Neural cell (in vitro differentiated cells): ENCODE data around the gene C12orf60.

Experiments
- EZH2 ChIP-seq: fragments of 200-600, 300-800 bp; shearing (Covaris generic), sonication (generic); IDR thresholded peaks from 2 replicates; pipeline ENCODE4 v1.6.1; 2014; ENCODE audit warnings: antibody characterized with exemption, low read length, borderline replicate concordance, mild to moderate bottlenecking; ENCODE audit not compliant: insufficient read depth, poor library complexity, severe bottlenecking
- POLR2AphosphoS5 ChIP-seq: IDR thresholded peaks from 2 replicates; pipeline ENCODE4 v1.6.1; 2012

- TF ChIP-seq EZH2, result no peak
- TF ChIP-seq POLR2AphosphoS5, result no peak
These were observed 6.9 kb downstream of the C12orf60 start for GRCh38 chr12:14810167-14810952.
